Measurements from ENCODE around the gene CADM1.

Gene CADM1

GRCh38 chr11:115345840-115346239 is 158.4 kb downstream of the CADM1 start:
- no peaks in the 10 kb centered on the region for H3K4me1 ChIP-seq (ENCODE audit: insufficient read depth, insufficient read length)
- no peak overlapping the region for H3K9ac ChIP-seq (ENCODE audit: insufficient read length, low read depth)
- TF ChIP-seq ZNF274 (IDR thresholded peaks at IDR 0.05; ENCODE audit: low read depth, low read length) = no peak
- no peak for TF ChIP-seq YY1 (IDR thresholded peaks at IDR 0.05; ENCODE audit: insufficient read depth, insufficient read length)
- no peak for TF ChIP-seq SUZ12 (IDR thresholded peaks at IDR 0.05; ENCODE audit: extremely low read depth, insufficient read depth, insufficient read length)
- no peak for DNase-seq (ENCODE audit: low read depth, low spot score)
- no peak overlapping the region for H3K4me3 ChIP-seq (ENCODE audit: insufficient read length, low read depth)
- H3K36me3 ChIP-seq (ENCODE audit: insufficient read depth, insufficient read length, low read length) = no peaks in the 10 kb centered on the region
- H3K27me3 ChIP-seq (ENCODE audit: insufficient read depth, insufficient read length) = no peaks in the 10 kb centered on the region
- no peaks in the 10 kb centered on the region for H3K9me3 ChIP-seq (ENCODE audit: insufficient read depth, low read length)

DNA sequence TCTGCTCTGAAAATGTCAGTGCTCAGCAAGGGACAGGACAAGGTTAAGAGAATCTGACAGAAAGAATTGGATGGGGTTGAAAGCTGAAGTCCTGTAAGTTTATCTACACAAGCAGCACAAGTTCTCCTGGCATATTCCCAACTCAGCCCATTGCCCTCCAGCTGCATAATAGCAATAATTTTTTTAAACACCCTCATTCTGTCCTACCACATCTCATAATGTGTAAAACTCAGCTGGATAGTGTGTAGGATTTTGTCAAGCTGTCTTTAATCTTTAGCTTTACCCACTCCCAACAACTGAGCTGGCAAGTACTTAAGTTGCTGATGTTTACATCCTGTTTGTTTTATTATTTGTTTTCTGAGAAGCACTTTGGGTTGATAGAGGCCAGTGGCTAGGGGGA is 158.9 kb downstream of the CADM1 start:
- Histone ChIP-seq H3K9ac (ENCODE audit: insufficient read length, low read depth) (no peak overlapping the region), H3K36me3 (ENCODE audit: insufficient read depth, insufficient read length, low read length) (no peaks in the 10 kb centered on the region), H3K9me3 (ENCODE audit: insufficient read depth, low read length) (no peaks in the 10 kb centered on the region), H3K4me1 (ENCODE audit: insufficient read depth, insufficient read length) (no peaks in the 10 kb centered on the region), H3K27me3 (ENCODE audit: insufficient read depth, insufficient read length) (no peaks in the 10 kb centered on the region), H3K4me3 (ENCODE audit: insufficient read length, low read depth) (no peak overlapping the region)
- no peak for DNase-seq (ENCODE audit: low read depth, low spot score)
- no peak for TF ChIP-seq SUZ12 (IDR thresholded peaks at IDR 0.05; ENCODE audit: extremely low read depth, insufficient read depth, insufficient read length)
- no peak for TF ChIP-seq ZNF274 (IDR thresholded peaks at IDR 0.05; ENCODE audit: low read depth, low read length)
- TF ChIP-seq YY1 (IDR thresholded peaks at IDR 0.05; ENCODE audit: insufficient read depth, insufficient read length) = no peak

DNA sequence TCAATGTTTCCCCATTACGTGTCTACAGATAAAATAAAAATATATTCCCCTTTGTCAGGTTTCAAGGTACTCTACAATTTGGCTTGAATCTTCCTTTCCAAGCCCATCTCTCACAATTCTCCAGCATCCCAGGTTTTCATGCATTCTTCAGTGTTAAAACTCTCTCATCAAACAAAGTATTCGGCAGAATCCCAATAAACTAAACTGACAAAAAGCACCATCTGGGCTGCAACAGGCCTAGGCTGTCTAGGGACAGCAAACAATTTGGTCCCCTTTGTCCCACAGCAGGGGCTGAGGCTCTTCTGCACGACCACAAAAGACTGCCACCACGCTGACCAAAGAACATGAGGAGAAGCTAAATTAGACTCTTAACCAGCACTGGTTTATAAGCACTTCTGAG is 159.4 kb downstream of the CADM1 start:
- Histone ChIP-seq H3K9me3 (ENCODE audit: insufficient read depth, low read length) (no peaks in the 10 kb centered on the region), H3K36me3 (ENCODE audit: insufficient read depth, insufficient read length, low read length) (no peaks in the 10 kb centered on the region), H3K4me3 (ENCODE audit: insufficient read length, low read depth) (no peak overlapping the region), H3K9ac (ENCODE audit: insufficient read length, low read depth) (no peak overlapping the region), H3K4me1 (ENCODE audit: insufficient read depth, insufficient read length) (no peaks in the 10 kb centered on the region), H3K27me3 (ENCODE audit: insufficient read depth, insufficient read length) (no peaks in the 10 kb centered on the region)
- no peak for TF ChIP-seq YY1 (IDR thresholded peaks at IDR 0.05; ENCODE audit: insufficient read depth, insufficient read length)
- no peak for TF ChIP-seq ZNF274 (IDR thresholded peaks at IDR 0.05; ENCODE audit: low read depth, low read length)
- TF ChIP-seq SUZ12 (IDR thresholded peaks at IDR 0.05; ENCODE audit: extremely low read depth, insufficient read depth, insufficient read length) = no peak
- DNase-seq (ENCODE audit: low read depth, low spot score) = no peak

GRCh38 chr11:115342142-115342541 is 162.1 kb downstream of the CADM1 start:
- no peak for DNase-seq (ENCODE audit: low read depth, low spot score)
- Histone ChIP-seq H3K4me3 (ENCODE audit: insufficient read length, low read depth) (no peak overlapping the region), H3K9me3 (ENCODE audit: insufficient read depth, low read length) (no peaks in the 10 kb centered on the region), H3K36me3 (ENCODE audit: insufficient read depth, insufficient read length, low read length) (no peaks in the 10 kb centered on the region), H3K4me1 (ENCODE audit: insufficient read depth, insufficient read length) (no peaks in the 10 kb centered on the region), H3K9ac (ENCODE audit: insufficient read length, low read depth) (no peak overlapping the region), H3K27me3 (ENCODE audit: insufficient read depth, insufficient read length) (no peaks in the 10 kb centered on the region)
- TF ChIP-seq YY1 (IDR thresholded peaks at IDR 0.05; ENCODE audit: insufficient read depth, insufficient read length) (no peak), SUZ12 (IDR thresholded peaks at IDR 0.05; ENCODE audit: extremely low read depth, insufficient read depth, insufficient read length) (no peak), ZNF274 (IDR thresholded peaks at IDR 0.05; ENCODE audit: low read depth, low read length) (no peak)

DNA sequence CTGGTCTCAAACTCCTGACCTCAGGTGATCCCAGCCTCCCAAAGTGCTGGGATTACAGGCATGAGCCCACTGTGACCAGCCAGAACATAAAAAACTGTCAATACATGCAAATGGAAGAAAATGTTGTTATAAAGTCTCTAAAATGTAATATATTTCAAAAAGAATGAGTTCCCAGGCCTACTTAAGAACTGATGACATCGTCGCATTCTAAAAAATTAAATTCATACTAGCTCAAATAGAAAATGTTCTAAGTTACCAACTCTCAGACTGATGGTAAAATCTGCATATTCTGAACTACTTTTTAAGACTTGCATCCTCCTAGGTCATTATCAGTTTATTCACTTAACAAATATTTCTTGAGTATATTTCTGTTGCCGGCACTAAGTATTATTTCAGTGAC is 163.3 kb downstream of the CADM1 start:
- H3K9ac ChIP-seq (ENCODE audit: insufficient read length, low read depth) = no peak overlapping the region
- H3K27me3 ChIP-seq (ENCODE audit: insufficient read depth, insufficient read length) = no peaks in the 10 kb centered on the region
- TF ChIP-seq YY1 (IDR thresholded peaks at IDR 0.05; ENCODE audit: insufficient read depth, insufficient read length) (no peak), SUZ12 (IDR thresholded peaks at IDR 0.05; ENCODE audit: extremely low read depth, insufficient read depth, insufficient read length) (no peak), ZNF274 (IDR thresholded peaks at IDR 0.05; ENCODE audit: low read depth, low read length) (no peak)
- H3K4me1 ChIP-seq (ENCODE audit: insufficient read depth, insufficient read length) = no peaks in the 10 kb centered on the region
- H3K9me3 ChIP-seq (ENCODE audit: insufficient read depth, low read length) = no peaks in the 10 kb centered on the region
- no peak overlapping the region for H3K4me3 ChIP-seq (ENCODE audit: insufficient read length, low read depth)
- no peak for DNase-seq (ENCODE audit: low read depth, low spot score)
- H3K36me3 ChIP-seq (ENCODE audit: insufficient read depth, insufficient read length, low read length) = no peaks in the 10 kb centered on the region

DNA sequence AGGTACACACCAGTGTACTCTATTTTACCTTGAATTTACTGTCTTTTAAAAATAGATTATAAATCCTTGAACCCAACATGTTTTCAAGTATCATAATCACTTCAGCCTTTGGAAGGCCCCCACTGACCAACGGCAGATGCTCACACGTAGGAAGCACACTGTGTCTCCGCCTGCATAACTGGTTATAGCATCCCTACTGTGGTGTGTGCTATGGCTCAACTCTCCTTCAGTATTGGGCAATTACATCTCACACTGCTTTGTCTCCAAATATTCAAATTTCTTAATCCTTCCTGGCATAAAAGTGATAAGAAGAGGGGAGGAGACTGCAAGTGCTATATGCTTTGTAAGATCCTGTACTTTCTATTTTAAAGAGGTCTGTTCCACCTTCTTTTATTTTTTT is 165.7 kb downstream of the CADM1 start:
- no peak overlapping the region for H3K9ac ChIP-seq (ENCODE audit: insufficient read length, low read depth)
- no peaks in the 10 kb centered on the region for H3K27me3 ChIP-seq (ENCODE audit: insufficient read depth, insufficient read length)
- no peaks in the 10 kb centered on the region for H3K36me3 ChIP-seq (ENCODE audit: insufficient read depth, insufficient read length, low read length)
- DNase-seq (ENCODE audit: low read depth, low spot score) = no peak
- no peaks in the 10 kb centered on the region for H3K9me3 ChIP-seq (ENCODE audit: insufficient read depth, low read length)
- TF ChIP-seq SUZ12 (IDR thresholded peaks at IDR 0.05; ENCODE audit: extremely low read depth, insufficient read depth, insufficient read length) (no peak), YY1 (IDR thresholded peaks at IDR 0.05; ENCODE audit: insufficient read depth, insufficient read length) (no peak), ZNF274 (IDR thresholded peaks at IDR 0.05; ENCODE audit: low read depth, low read length) (no peak)
- no peak overlapping the region for H3K4me3 ChIP-seq (ENCODE audit: insufficient read length, low read depth)
- H3K4me1 ChIP-seq (ENCODE audit: insufficient read depth, insufficient read length) = no peaks in the 10 kb centered on the region

DNA sequence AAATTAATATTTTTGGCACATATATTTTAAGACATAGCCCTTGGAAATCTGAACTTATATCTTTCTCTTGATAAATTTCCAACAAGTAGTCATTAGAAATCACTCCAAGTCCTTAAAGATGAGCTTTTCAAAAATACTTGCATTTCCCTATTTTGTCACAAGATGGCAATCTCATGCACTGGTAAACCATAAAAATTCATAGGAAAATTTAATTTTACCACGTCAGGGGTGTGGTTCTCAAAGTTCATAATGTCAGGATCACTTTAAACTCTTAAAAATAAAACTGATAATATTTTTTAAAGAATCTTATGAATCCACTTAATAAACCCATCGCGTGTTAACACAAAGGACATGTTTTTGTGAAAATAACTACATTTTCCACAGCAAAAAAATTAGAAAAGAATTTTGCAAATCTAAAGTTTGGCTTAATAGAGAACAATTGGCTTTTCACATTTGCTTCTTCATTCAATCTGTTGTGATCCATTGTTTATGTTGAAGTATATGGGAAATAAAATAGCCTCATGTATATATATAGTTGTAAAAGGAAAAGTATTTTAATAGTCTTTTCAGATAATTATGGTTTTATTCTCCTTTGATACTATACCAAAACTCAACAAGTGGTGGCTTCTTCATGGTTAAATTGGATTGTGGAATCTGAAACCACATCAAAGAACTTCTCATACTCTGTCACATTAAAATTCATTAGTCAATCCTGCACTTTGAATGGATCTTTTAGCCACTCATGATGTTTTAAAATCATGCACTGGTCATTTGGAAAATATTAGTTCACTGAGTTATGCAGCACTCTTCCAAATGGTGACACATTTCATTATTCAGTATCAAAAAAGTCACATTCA is 169.1 kb downstream of the CADM1 start:
- Histone ChIP-seq H3K27me3 (ENCODE audit: insufficient read depth, insufficient read length) (no peaks in the 10 kb centered on the region), H3K9ac (ENCODE audit: insufficient read length, low read depth) (no peak overlapping the region), H3K4me3 (ENCODE audit: insufficient read length, low read depth) (no peak overlapping the region), H3K4me1 (ENCODE audit: insufficient read depth, insufficient read length) (no peaks in the 10 kb centered on the region), H3K36me3 (ENCODE audit: insufficient read depth, insufficient read length, low read length) (no peaks in the 10 kb centered on the region), H3K9me3 (ENCODE audit: insufficient read depth, low read length) (no peaks in the 10 kb centered on the region)
- DNase-seq (ENCODE audit: low read depth, low spot score) = no peak
- TF ChIP-seq SUZ12 (IDR thresholded peaks at IDR 0.05; ENCODE audit: extremely low read depth, insufficient read depth, insufficient read length) (no peak), ZNF274 (IDR thresholded peaks at IDR 0.05; ENCODE audit: low read depth, low read length) (no peak), YY1 (IDR thresholded peaks at IDR 0.05; ENCODE audit: insufficient read depth, insufficient read length) (no peak)

Measured in NT2/D1 (cell line).